Measurements from ENCODE around the gene DOCK10.
"Not testable (repeated sequence)": the region's sequence is repeated elsewhere in the genome, so short reads cannot be mapped to it uniquely, and the experiment has no call there.

DOCK10 gene

GRCh38 chr2:224948005-224948404, 94.3 kb downstream of the DOCK10 start:
- TF ChIP-seq GATA1 (IDR thresholded peaks at IDR 0.05; ENCODE audit: low read depth, low read length) (no peak), POLR2A (IDR thresholded peaks at IDR 0.05; ENCODE audit: low read length) (no peak)
- DNase-seq = no peak

- DNase-seq = no peak
- no peak for TF ChIP-seq POLR2A (IDR thresholded peaks at IDR 0.05; ENCODE audit: low read length)
- no peak for TF ChIP-seq GATA1 (IDR thresholded peaks at IDR 0.05; ENCODE audit: low read depth, low read length)
Measured at GRCh38 chr2:224947566-224947965, 94.7 kb downstream of the DOCK10 start.

- DNase-seq = no peak
- no peak for TF ChIP-seq GATA1 (IDR thresholded peaks at IDR 0.05; ENCODE audit: low read depth, low read length)
- no peak for TF ChIP-seq POLR2A (IDR thresholded peaks at IDR 0.05; ENCODE audit: low read length)
Measured at GRCh38 chr2:224946895-224947294, 95.4 kb downstream of the DOCK10 start.

GRCh38 chr2:224944707-224945547, 97.3 kb downstream of the DOCK10 start:
- no peak for DNase-seq
- no peak for TF ChIP-seq POLR2A (IDR thresholded peaks at IDR 0.05; ENCODE audit: low read length)
- no peak for TF ChIP-seq GATA1 (IDR thresholded peaks at IDR 0.05; ENCODE audit: low read depth, low read length)

GRCh38 chr2:224943601-224944041, 98.6 kb downstream of the DOCK10 start:
- not testable (repeated sequence) for DNase-seq

GRCh38 chr2:224941960-224942359, 100.3 kb downstream of the DOCK10 start:
- DNase-seq = no peak
- TF ChIP-seq GATA1 (IDR thresholded peaks at IDR 0.05; ENCODE audit: low read depth, low read length) (no peak), POLR2A (IDR thresholded peaks at IDR 0.05; ENCODE audit: low read length) (no peak)

- TF ChIP-seq POLR2A (IDR thresholded peaks at IDR 0.05; ENCODE audit: low read length) (no peak), GATA1 (IDR thresholded peaks at IDR 0.05; ENCODE audit: low read depth, low read length) (no peak)
- DNase-seq = no peak
Measured at GRCh38 chr2:224940618-224941017, 101.7 kb downstream of the DOCK10 start.

GRCh38 chr2:224938651-224939182, 103.6 kb downstream of the DOCK10 start:
- DNase-seq = no peak
- TF ChIP-seq GATA1 (IDR thresholded peaks at IDR 0.05; ENCODE audit: low read depth, low read length) (no peak), POLR2A (IDR thresholded peaks at IDR 0.05; ENCODE audit: low read length) (no peak)

- TF ChIP-seq GATA1 (IDR thresholded peaks at IDR 0.05; ENCODE audit: low read depth, low read length) (no peak), POLR2A (IDR thresholded peaks at IDR 0.05; ENCODE audit: low read length) (no peak)
- DNase-seq = no peak
Measured at GRCh38 chr2:224937887-224938286, 104.4 kb downstream of the DOCK10 start.

GRCh38 chr2:224934526-224935188, 107.6 kb downstream of the DOCK10 start:
- no peak for TF ChIP-seq POLR2A (IDR thresholded peaks at IDR 0.05; ENCODE audit: low read length)
- no peak for TF ChIP-seq GATA1 (IDR thresholded peaks at IDR 0.05; ENCODE audit: low read depth, low read length)

GRCh38 chr2:224933431-224933830, 108.8 kb downstream of the DOCK10 start:
- DNase-seq = no peak
- TF ChIP-seq POLR2A (IDR thresholded peaks at IDR 0.05; ENCODE audit: low read length) (no peak), GATA1 (IDR thresholded peaks at IDR 0.05; ENCODE audit: low read depth, low read length) (no peak)

More at GRCh38 chr2:224934526-224935188, 107.6 kb downstream of the DOCK10 start:
- no peak for DNase-seq

- no peak for DNase-seq
- TF ChIP-seq GATA1 (IDR thresholded peaks at IDR 0.05; ENCODE audit: low read depth, low read length) = no peak
- no peak for TF ChIP-seq POLR2A (IDR thresholded peaks at IDR 0.05; ENCODE audit: low read length)
Measured at GRCh38 chr2:224932522-224932921, 109.7 kb downstream of the DOCK10 start.

GRCh38 chr2:224931956-224932355, 110.3 kb downstream of the DOCK10 start:
- TF ChIP-seq GATA1 (IDR thresholded peaks at IDR 0.05; ENCODE audit: low read depth, low read length) (no peak), POLR2A (IDR thresholded peaks at IDR 0.05; ENCODE audit: low read length) (no peak)
- DNase-seq = no peak

- no peak for DNase-seq
- TF ChIP-seq GATA1 (IDR thresholded peaks at IDR 0.05; ENCODE audit: low read depth, low read length) (no peak), POLR2A (IDR thresholded peaks at IDR 0.05; ENCODE audit: low read length) (no peak)
Measured at GRCh38 chr2:224930990-224931389, 111.3 kb downstream of the DOCK10 start.

All from erythroblast (primary cell).